Neural crest cell (in vitro differentiated cells): ENCODE measurements around the gene AGAP6. TPM values are rescaled to one million over a fixed set of nuclear protein-coding genes. Genes with fewer than 3 reads are reported as not detected.
A peak's percentile ranks its signal among the peaks of the same experiment; 100 is the strongest.
"Not testable (repeated sequence)": the region's sequence is repeated elsewhere in the genome, so short reads cannot be mapped to it uniquely, and the experiment has no call there.

Experiments used
- DNase-seq: peaks from one replicate; pipeline ENCODE4 v3.0.0; 2021; ENCODE audit warnings: low read depth, mixed read lengths, low spot score
- H3K27ac Mint-ChIP-seq: one replicate; pipeline ENCODE4 v1.8.0; 2021; ENCODE audit warnings: mild to moderate bottlenecking, mixed read lengths; ENCODE audit not compliant: unreplicated experiment
- H3K27me3 Mint-ChIP-seq: 2 replicates; pipeline ENCODE4 v1.8.0; 2021; ENCODE audit warnings: low read depth, mild to moderate bottlenecking, mixed read lengths
- H3K36me3 Mint-ChIP-seq: 2 replicates; pipeline ENCODE4 v1.8.0; 2021; ENCODE audit warnings: low read depth, mild to moderate bottlenecking, mixed read lengths
- H3K4me1 Mint-ChIP-seq: 2 replicates; pipeline ENCODE4 v1.8.0; 2021; ENCODE audit warnings: mixed read lengths
- H3K4me3 Mint-ChIP-seq: one replicate; pipeline ENCODE4 v1.8.0; 2021; ENCODE audit warnings: mild to moderate bottlenecking, mixed read lengths
- H3K9me3 Mint-ChIP-seq: 2 replicates; pipeline ENCODE4 v1.8.0; 2021; ENCODE audit warnings: mixed read lengths
- long read RNA-seq: library from polyadenylated mRNA; unstranded; transcript quantifications from one replicate; pipeline ENCODE4 v2.0.0, GENCODE V29; 2020
- total RNA-seq: library from RNA; stranded (reverse); gene quantifications from 2 replicates; pipeline ENCODE4 v1.2.1, GENCODE V29; 2021
- TF ChIP-seq, protein P1 (sequence below): fragments of 200-600 bp; sonication (generic); conservative IDR thresholded peaks from 2 replicates; pipeline ENCODE4 v1.5.0; 2021; ENCODE audit warnings: antibody characterized with exemption, mild to moderate bottlenecking

Gene AGAP6
- total RNA-seq, result 16.4 and 18.1 TPM in 2 replicates
- long read RNA-seq, partial matches to known transcripts, result 0 of 4 reads
- long read RNA-seq, other reads (novel, unspliced or antisense), result 4 of 4 reads

GRCh38 chr10:49988376-49988775, at the start of gene AGAP6:
Gene AGAP6 (plus strand): TSS chr10:49988406. CDS start chr10:49988716, 310 bp downstream.
- not testable (repeated sequence) for DNase-seq, H3K27me3 Mint-ChIP-seq, H3K36me3 Mint-ChIP-seq, H3K4me3 Mint-ChIP-seq, H3K4me1 Mint-ChIP-seq, H3K27ac Mint-ChIP-seq, H3K9me3 Mint-ChIP-seq

DNA sequence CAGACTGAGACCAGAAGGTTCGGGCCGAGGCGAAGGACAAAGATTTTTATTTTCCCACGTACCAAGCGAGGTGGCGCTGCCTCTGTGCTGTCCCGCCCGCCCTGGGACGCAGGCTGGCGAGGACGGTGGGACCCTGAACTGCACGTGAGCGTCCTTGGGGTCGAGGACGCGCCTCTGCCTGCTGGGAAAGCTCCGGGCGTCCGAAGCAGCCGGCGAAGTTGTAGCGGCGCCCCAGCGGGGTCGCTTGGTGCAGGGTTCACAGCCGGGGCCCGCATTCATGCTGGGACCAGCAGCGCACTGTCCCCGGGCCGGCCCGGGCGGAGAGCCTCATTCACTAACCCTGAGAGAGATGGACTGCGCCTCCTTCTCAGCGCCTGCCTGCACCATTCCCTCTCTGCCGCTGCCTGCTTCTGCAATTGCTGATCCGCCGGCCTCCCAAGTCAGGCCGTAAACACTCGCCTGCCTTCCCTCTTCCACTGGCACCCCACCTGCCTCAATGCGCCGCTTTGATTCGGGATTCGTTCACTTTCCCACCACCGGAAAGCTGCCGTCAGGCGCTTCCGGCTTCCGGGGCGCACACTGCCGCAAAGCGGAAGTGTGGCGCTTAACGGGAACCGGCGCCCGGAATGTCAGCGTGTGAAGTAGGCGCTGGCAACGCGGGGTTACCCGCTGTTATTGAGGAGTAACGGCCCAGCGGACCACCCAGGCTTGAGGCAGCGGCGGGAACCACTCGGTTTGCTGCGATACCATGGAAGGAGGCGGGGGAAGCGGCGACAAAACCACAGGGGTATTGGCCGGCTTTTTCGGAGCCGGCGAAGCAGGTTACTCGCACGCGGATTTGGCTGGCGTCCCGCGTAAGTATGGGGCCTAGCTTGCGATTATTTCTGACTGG, 46.5 kb upstream of the AGAP6 start, which contains the start of the genes PARG and TIMM23B:
Gene PARG, minus strand, starts transcription at position 581 of the 892 bp plus-strand sequence. Its CDS starts 302 bp downstream, at position 279.
Gene TIMM23B, plus strand, starts transcription at position 607 of the 892 bp plus-strand sequence. Its CDS starts 142 bp downstream, at position 749.
- H3K27ac Mint-ChIP-seq, result peak within 1 kb of the TSS; percentile 94
- not testable (repeated sequence) for H3K27me3 Mint-ChIP-seq

DNA sequence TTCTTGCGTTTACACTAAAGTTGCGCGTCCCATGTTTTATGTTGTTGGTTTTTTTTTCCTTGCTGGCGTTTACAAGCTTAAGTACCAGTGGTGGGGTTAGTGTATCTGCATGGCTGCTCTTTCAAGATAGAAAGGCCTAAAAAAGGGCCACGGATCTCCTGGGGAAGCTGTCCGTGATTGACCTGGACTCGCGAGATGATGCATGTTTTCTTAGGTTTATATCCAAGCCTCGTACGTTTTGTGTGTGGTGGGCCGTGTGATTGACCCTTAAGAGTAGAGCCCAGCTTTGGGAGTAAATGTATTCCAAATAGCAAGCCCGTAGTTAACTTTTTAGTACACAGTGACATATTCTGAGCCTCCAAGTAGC, 45.9 kb upstream of the AGAP6 start:
- H3K4me3 Mint-ChIP-seq, result peak overlapping the region; percentile 97
- not testable (repeated sequence) for H3K36me3 Mint-ChIP-seq, H3K9me3 Mint-ChIP-seq, DNase-seq, H3K27me3 Mint-ChIP-seq
- H3K27ac Mint-ChIP-seq, result peak overlapping the region; percentile 94
- peaks cover 39% of the 10 kb centered on the region for H3K4me1 Mint-ChIP-seq

More for the DNA sequence above, 46.5 kb upstream of the AGAP6 start, which contains the start of the genes PARG and TIMM23B:
- TF ChIP-seq, protein P1, sequence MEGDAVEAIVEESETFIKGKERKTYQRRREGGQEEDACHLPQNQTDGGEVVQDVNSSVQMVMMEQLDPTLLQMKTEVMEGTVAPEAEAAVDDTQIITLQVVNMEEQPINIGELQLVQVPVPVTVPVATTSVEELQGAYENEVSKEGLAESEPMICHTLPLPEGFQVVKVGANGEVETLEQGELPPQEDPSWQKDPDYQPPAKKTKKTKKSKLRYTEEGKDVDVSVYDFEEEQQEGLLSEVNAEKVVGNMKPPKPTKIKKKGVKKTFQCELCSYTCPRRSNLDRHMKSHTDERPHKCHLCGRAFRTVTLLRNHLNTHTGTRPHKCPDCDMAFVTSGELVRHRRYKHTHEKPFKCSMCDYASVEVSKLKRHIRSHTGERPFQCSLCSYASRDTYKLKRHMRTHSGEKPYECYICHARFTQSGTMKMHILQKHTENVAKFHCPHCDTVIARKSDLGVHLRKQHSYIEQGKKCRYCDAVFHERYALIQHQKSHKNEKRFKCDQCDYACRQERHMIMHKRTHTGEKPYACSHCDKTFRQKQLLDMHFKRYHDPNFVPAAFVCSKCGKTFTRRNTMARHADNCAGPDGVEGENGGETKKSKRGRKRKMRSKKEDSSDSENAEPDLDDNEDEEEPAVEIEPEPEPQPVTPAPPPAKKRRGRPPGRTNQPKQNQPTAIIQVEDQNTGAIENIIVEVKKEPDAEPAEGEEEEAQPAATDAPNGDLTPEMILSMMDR, result peak; percentile 39
- Mint-ChIP-seq H3K4me1 (peaks cover 39% of the 10 kb centered on the region), H3K4me3 (peak within 1 kb of the TSS; percentile 97)
- not testable (repeated sequence) for H3K9me3 Mint-ChIP-seq, H3K36me3 Mint-ChIP-seq
- peak; percentile 63 for DNase-seq

DNA sequence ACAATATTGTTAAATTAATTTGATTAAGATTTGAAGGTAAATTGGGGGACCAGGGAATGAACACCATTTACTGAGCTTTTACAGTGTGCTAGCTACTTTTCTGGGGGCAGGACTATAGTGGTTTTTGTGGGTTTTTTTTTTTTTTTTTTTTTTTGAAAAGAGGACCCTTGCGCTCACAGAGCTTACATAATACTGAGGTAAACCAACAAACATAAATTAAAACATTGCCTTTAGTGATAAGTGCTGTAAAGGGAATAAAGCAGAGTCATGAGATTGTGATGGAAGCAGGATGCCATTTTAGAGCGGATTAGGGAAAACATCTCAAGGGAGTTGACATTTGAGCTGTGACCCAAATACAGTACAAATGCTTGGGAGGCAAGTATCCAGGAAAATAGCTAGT, 44.6 kb upstream of the AGAP6 start:
- not testable (repeated sequence) for H3K36me3 Mint-ChIP-seq, H3K27ac Mint-ChIP-seq, H3K27me3 Mint-ChIP-seq, DNase-seq, H3K9me3 Mint-ChIP-seq
- H3K4me1 Mint-ChIP-seq, result peaks cover 39% of the 10 kb centered on the region
- H3K4me3 Mint-ChIP-seq, result peak overlapping the region; percentile 31

DNA sequence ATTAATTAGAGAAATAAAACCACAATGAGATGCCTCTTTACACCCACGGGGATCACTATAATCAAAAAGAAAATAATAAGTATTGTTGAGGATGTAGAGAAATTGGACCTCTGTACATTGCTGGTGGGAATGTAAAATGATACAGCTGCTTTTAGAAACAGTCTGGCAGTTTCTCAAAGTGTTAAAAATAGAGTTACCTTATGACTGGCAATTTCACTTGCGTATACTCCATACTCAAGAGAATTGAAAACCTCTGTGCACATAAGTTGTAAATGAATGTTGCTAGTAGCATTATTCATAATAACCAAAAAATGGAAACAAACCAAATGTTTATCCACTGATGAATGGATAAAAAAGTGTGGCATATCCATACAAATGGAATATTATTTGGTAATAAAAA, 40.1 kb upstream of the AGAP6 start:
- not testable (repeated sequence) for H3K27me3 Mint-ChIP-seq, H3K36me3 Mint-ChIP-seq, DNase-seq, H3K4me3 Mint-ChIP-seq, H3K27ac Mint-ChIP-seq, H3K4me1 Mint-ChIP-seq, H3K9me3 Mint-ChIP-seq

- not testable (repeated sequence) for H3K4me3 Mint-ChIP-seq, H3K27me3 Mint-ChIP-seq, H3K27ac Mint-ChIP-seq, H3K36me3 Mint-ChIP-seq, H3K9me3 Mint-ChIP-seq, H3K4me1 Mint-ChIP-seq, DNase-seq
Measured at GRCh38 chr10:49948737-49949136, 39.5 kb upstream of the AGAP6 start.

- H3K9me3 Mint-ChIP-seq, H3K36me3 Mint-ChIP-seq, H3K4me1 Mint-ChIP-seq, H3K27me3 Mint-ChIP-seq, H3K4me3 Mint-ChIP-seq, H3K27ac Mint-ChIP-seq, DNase-seq: not testable (repeated sequence)
Measured at GRCh38 chr10:49952006-49952405, 36.2 kb upstream of the AGAP6 start.

- H3K9me3 Mint-ChIP-seq, H3K27me3 Mint-ChIP-seq, H3K27ac Mint-ChIP-seq, H3K4me1 Mint-ChIP-seq, H3K4me3 Mint-ChIP-seq, DNase-seq, H3K36me3 Mint-ChIP-seq: not testable (repeated sequence)
Measured at GRCh38 chr10:49953122-49953521, 35.1 kb upstream of the AGAP6 start.

GRCh38 chr10:49970331-49970857, 17.8 kb upstream of the AGAP6 start:
- H3K27ac Mint-ChIP-seq, H3K9me3 Mint-ChIP-seq, H3K36me3 Mint-ChIP-seq: not testable (repeated sequence)

DNA sequence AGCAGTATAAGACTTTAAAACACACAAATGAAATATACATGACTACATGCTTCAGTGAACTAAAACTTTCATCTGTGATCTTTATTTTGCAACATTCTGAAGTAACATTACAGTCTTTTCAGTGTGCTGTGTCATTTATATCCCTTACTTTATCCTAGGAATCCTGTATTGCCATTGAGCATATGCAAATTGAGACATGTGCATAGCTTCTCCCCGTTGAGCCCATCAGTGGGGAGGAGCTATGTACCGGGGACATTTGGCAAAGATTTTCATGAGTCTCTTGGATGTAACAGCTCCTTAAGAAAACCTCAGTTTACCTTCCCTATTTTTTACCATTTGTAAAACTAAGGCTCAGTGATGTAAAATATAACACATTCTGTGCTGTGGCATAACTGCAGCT, 16.7 kb upstream of the AGAP6 start:
- H3K9me3 Mint-ChIP-seq, DNase-seq, H3K36me3 Mint-ChIP-seq, H3K27ac Mint-ChIP-seq, H3K4me3 Mint-ChIP-seq, H3K27me3 Mint-ChIP-seq, H3K4me1 Mint-ChIP-seq: not testable (repeated sequence)

More at GRCh38 chr10:49970331-49970857, 17.8 kb upstream of the AGAP6 start:
- not testable (repeated sequence) for H3K4me3 Mint-ChIP-seq, H3K4me1 Mint-ChIP-seq, H3K27me3 Mint-ChIP-seq, DNase-seq

DNA sequence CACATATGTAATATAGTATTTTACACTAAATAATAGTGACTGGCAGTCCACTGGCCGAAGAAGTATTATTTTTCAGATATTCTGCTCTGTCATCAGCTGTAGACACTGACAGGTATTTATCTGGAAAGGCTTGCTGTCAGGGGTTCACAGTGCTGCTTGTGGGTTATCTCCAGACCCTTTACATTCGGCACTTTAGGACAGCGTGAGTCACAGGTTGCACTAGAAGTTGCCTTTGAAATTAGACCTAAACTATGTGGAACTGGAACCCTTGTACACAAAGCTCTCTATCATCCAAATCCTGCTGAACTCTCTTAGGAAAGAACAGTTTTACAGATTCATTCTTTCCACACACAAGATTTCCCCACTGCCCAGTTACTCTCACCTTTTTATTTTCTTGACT, 16.1 kb upstream of the AGAP6 start:
- H3K4me1 Mint-ChIP-seq, DNase-seq, H3K4me3 Mint-ChIP-seq, H3K27me3 Mint-ChIP-seq, H3K36me3 Mint-ChIP-seq, H3K9me3 Mint-ChIP-seq, H3K27ac Mint-ChIP-seq: not testable (repeated sequence)

- not testable (repeated sequence) for H3K36me3 Mint-ChIP-seq, H3K4me3 Mint-ChIP-seq, H3K27me3 Mint-ChIP-seq, DNase-seq, H3K4me1 Mint-ChIP-seq, H3K9me3 Mint-ChIP-seq, H3K27ac Mint-ChIP-seq
Measured at GRCh38 chr10:49977756-49978155, 10.4 kb upstream of the AGAP6 start.
